ENCODE results near the gene TBL1Y.

Gene TBL1Y

DNA sequence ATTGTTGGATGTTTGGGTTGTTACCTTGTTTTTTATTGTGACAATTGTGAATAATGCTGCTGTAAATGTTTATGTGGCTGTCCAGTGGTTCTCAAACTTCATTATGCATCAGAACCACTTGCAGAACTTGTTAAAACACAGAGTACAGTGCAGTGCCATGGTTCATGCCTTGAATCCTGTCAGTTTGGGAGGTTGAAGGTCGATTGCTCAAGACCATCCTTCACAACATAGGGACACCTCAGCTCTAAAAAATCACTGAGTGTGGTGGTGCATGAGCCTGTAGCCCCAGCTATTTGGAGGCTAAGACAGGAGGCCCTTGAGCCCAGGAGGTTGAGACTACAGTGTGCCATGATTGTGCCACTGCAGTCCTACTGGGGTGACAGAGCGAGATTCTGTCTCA, 25.0 kb downstream of the TBL1Y start:
- intact Hi-C loops (cut with micrococcal nuclease): no loop called here
- H3K36me3 Mint-ChIP-seq (ENCODE audit: low read depth): no peaks in the 10 kb centered on the region
- H3K4me1 Mint-ChIP-seq (ENCODE audit: low read depth): no peaks in the 10 kb centered on the region
- H3K27me3 Mint-ChIP-seq: no peaks in the 10 kb centered on the region
- H3K27ac Mint-ChIP-seq: no peak overlapping the region
- no peak overlapping the region for H3K4me3 Mint-ChIP-seq
- no peaks in the 10 kb centered on the region for H3K9me3 Mint-ChIP-seq

DNA sequence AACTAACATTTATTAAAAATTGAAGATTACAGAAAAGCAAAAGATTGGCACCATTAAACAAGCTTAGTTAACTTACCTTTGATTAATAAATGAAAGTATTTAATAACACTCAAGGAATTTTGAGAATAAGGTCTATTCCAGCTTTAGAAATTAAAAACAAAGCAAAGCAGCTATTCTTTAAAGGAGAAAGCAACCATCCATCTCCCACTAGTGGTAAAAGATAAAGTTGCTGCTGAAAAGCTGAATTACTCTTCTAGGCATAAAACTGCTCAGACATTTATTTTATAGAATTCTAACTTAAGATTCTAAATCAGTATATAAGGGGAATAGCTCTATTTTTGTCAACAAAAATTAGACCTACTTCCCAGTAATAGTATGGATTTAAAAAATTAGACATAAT, 37.2 kb downstream of the TBL1Y start:
- Mint-ChIP-seq H3K9me3 (no peaks in the 10 kb centered on the region), H3K4me3 (no peak overlapping the region), H3K27me3 (no peaks in the 10 kb centered on the region), H3K36me3 (ENCODE audit: low read depth) (no peaks in the 10 kb centered on the region), H3K4me1 (ENCODE audit: low read depth) (no peaks in the 10 kb centered on the region), H3K27ac (no peak overlapping the region)
- intact Hi-C loops (cut with micrococcal nuclease): no loop called here

DNA sequence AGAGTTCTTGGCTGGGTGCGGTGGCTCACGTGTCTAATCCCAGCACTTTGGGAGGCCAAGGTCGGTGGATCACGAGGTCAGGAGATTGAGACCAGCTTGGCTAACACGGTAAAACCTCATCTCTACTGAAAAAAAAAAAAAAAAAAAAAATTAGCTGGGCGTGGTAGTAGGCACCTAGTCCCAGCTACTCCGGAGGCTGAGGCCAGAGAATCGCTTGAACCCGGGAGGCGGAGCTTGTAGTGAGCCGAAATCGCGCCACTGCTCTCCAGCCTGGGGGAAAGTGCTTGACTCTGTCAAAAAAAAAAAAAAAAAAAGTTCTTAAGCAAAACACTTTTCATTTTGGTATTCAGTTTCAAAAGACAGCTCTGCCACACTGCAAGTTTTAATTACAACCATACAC, 37.9 kb downstream of the TBL1Y start:
- Mint-ChIP-seq H3K27me3 (no peaks in the 10 kb centered on the region), H3K27ac (no peak overlapping the region), H3K4me3 (no peak overlapping the region), H3K9me3 (no peaks in the 10 kb centered on the region), H3K4me1 (ENCODE audit: low read depth) (no peaks in the 10 kb centered on the region), H3K36me3 (ENCODE audit: low read depth) (no peaks in the 10 kb centered on the region)
- intact Hi-C loops (cut with micrococcal nuclease): no loop called here

DNA sequence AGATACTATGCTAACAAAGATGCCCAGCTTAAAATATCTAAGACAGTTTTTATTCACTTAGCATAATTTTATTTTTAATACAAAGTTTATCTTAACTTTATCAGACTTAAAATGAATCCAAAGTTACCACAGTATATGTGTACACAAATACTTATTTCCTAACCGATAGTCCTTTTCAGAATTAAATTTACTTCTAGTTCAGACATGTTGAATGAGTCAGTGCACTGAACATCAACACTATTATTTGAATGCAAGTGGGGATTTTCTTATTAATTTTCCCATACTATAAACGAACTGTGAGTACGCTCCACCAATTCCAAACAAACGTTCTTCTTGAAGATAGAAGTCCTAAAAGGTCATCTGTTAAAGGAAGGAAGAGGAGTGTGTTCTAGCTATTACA, 39.5 kb downstream of the TBL1Y start:
- H3K27ac Mint-ChIP-seq: no peak overlapping the region
- no peaks in the 10 kb centered on the region for H3K36me3 Mint-ChIP-seq (ENCODE audit: low read depth)
- intact Hi-C loops (cut with micrococcal nuclease): no loop called here
- H3K9me3 Mint-ChIP-seq: no peaks in the 10 kb centered on the region
- no peak overlapping the region for H3K4me3 Mint-ChIP-seq
- no peaks in the 10 kb centered on the region for H3K4me1 Mint-ChIP-seq (ENCODE audit: low read depth)
- no peaks in the 10 kb centered on the region for H3K27me3 Mint-ChIP-seq

DNA sequence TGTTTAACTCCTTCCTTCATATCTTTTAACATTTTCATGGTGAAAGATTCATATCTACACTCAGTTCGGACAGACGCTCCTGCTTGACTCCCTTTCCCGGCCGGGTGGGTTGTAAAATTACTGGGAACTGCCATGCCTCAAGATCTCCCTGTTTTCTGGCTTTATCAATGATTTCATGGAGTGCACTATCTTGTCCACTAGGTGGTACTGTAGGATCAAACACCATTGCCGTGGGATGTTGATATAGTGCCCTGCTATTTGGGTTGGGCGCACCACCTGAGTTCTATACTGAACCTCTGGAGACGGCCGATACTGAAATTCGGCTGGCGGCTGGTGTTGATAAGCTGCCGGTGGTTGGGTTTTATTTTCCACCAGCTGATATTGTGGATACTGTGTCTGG, 54.2 kb downstream of the TBL1Y start:
- Mint-ChIP-seq H3K9me3 (no peaks in the 10 kb centered on the region), H3K4me1 (ENCODE audit: low read depth) (no peaks in the 10 kb centered on the region), H3K27me3 (peaks cover 2% of the 10 kb centered on the region), H3K27ac (no peak overlapping the region), H3K36me3 (ENCODE audit: low read depth) (no peaks in the 10 kb centered on the region), H3K4me3 (no peak overlapping the region)
- intact Hi-C loops (cut with micrococcal nuclease): loop anchor here (1.0 kb wide), 1 partner anchor 121 kb away; no protein-coding TSS in a partner anchor

DNA sequence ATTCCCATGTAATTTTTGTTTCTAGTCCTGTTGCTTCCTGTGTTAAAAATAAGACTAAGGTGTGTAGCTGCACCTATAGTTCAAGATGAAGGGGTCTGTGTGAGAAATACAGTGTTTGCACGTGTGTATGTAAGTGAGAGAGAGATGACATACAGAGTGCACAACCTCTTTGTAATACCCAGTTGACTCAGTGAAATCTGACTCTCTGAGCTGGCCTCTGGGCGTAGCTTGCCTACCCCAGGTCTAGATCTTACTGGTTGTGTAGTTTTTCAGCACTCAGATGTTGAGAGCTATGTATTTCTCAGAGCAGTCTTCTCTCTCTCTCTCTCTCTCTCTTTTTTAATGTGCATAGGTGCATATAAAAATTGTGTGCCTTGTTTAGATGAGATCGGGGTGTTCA, 56.0 kb downstream of the TBL1Y start:
- no peaks in the 10 kb centered on the region for H3K4me1 Mint-ChIP-seq (ENCODE audit: low read depth)
- no peaks in the 10 kb centered on the region for H3K36me3 Mint-ChIP-seq (ENCODE audit: low read depth)
- no peak overlapping the region for H3K27ac Mint-ChIP-seq
- no peaks in the 10 kb centered on the region for H3K9me3 Mint-ChIP-seq
- H3K27me3 Mint-ChIP-seq: peaks cover 2% of the 10 kb centered on the region
- intact Hi-C loops (cut with micrococcal nuclease): no loop called here
- H3K4me3 Mint-ChIP-seq: no peak overlapping the region

DNA sequence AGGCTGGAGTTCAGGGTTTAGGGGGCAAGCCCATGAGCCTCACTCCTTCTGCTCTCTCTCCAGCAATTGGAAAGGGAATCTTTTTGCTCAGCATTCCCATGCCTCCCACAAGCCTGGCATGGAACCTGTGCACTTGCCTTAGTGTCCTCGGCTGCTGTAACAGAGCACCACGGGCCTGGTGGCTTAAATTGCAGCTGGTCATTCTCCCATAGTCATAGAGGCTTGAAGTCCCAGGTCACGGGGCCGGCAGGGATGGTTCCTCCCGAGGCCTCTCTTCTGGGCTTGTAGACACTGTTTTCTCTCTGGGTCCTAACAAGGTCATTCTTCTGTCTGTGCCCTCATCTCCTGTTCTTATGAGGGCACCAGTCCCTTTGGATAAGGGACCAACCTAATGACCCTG, 57.2 kb downstream of the TBL1Y start:
- Mint-ChIP-seq H3K4me1 (ENCODE audit: low read depth) (no peaks in the 10 kb centered on the region), H3K9me3 (no peaks in the 10 kb centered on the region), H3K4me3 (no peak overlapping the region), H3K27ac (no peak overlapping the region), H3K27me3 (peaks cover 2% of the 10 kb centered on the region), H3K36me3 (ENCODE audit: low read depth) (no peaks in the 10 kb centered on the region)
- intact Hi-C loops (cut with micrococcal nuclease): no loop called here

DNA sequence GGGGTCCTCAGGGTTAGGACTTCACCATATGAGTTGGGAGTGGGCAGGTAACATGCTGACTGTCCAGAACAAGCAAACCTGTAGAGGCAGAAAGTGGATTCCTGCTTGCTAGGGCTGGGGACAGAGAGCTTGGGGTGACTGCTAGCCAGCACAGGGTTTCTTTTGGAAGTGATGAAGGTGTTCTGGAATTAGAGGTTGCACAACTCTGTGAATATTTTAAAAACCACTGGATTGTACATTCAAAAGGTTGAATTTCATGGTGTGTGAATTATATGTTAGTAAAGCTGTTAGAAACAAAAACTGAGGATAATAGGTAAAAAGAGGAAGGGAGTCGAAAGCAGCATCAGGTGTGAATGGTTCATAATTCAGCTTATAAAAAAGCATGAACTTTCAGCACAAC, 57.7 kb downstream of the TBL1Y start:
- Mint-ChIP-seq H3K27me3 (peaks cover 2% of the 10 kb centered on the region), H3K36me3 (ENCODE audit: low read depth) (no peaks in the 10 kb centered on the region), H3K4me3 (no peak overlapping the region), H3K27ac (no peak overlapping the region), H3K4me1 (ENCODE audit: low read depth) (no peaks in the 10 kb centered on the region), H3K9me3 (no peaks in the 10 kb centered on the region)
- intact Hi-C loops (cut with micrococcal nuclease): no loop called here

DNA sequence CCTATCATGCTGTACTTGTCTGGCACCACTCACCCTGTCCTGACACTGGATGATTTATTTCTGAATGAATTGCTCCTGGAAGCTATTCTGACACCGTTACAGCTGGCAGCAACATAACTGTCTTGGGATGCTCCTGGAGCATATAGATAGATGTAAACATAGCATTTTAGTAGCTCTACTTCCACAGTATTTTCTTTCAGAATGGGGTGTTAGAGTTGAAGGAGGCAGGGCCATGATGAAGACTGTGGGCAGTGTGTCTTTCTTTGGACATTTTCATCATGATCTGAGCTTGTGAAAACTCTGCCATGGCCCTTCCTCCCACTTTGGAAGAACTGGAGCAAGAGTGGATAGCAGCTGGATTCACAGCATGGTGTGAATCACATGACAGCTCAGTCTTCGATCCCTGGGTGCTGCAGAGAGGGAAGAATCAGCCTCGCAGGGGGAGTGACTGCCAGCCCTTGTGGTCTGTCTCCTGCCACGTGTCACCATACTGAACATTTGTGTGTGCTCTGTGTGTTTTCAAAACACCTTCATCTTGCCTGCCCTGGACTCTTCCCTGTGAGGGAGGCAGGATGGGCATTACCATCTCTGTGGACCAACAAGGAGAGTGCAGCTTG, 61.9 kb downstream of the TBL1Y start:
- Mint-ChIP-seq H3K4me1 (ENCODE audit: low read depth) (no peaks in the 10 kb centered on the region), H3K36me3 (ENCODE audit: low read depth) (no peaks in the 10 kb centered on the region), H3K27me3 (no peaks in the 10 kb centered on the region), H3K27ac (no peak overlapping the region), H3K9me3 (no peaks in the 10 kb centered on the region), H3K4me3 (no peak overlapping the region)
- intact Hi-C loops (cut with micrococcal nuclease): no loop called here

DNA sequence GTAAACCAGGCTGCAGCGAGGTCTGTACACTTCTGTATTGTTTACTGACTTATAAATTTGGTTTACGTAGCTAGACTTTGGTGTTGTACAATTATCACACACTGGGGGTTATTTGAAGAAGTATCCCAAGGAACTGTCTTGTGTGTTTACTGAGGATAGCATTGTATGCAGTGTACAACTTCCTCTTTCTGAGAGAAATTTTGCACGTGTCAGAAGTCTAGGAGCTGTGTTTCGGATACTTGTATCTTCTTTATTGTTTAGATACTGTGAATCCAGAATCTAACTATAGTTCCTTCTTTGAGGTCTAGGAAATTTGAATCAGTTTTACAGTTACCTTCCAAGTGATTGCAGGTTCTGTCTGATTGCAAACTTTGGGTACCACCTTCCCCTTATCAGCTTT, 64.5 kb downstream of the TBL1Y start:
- Mint-ChIP-seq H3K9me3 (no peaks in the 10 kb centered on the region), H3K27ac (no peak overlapping the region), H3K4me3 (no peak overlapping the region), H3K36me3 (ENCODE audit: low read depth) (no peaks in the 10 kb centered on the region), H3K27me3 (no peaks in the 10 kb centered on the region), H3K4me1 (ENCODE audit: low read depth) (no peaks in the 10 kb centered on the region)
- intact Hi-C loops (cut with micrococcal nuclease): no loop called here

DNA sequence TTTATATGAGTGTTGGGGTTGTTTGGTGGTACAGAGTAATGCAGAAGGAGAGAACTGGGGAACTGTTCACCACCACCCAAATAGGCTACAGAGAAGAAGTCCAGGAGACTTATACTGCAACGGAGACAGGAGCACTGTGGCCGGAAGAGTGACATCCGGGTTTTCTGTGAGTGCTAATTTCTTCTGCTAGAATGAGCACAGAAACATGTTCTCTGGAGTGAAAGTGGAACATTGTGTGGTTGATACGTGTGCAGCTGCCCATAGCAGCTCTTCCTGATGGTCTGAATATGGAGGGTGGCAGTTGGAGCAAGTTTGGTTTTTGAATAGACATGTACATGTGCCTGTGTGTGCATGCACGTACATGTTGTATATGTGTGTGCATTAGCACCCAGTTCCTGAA, 67.3 kb downstream of the TBL1Y start:
- intact Hi-C loops (cut with micrococcal nuclease): no loop called here
- Mint-ChIP-seq H3K9me3 (no peaks in the 10 kb centered on the region), H3K4me3 (no peak overlapping the region), H3K36me3 (ENCODE audit: low read depth) (no peaks in the 10 kb centered on the region), H3K27me3 (no peaks in the 10 kb centered on the region), H3K4me1 (ENCODE audit: low read depth) (no peaks in the 10 kb centered on the region), H3K27ac (no peak overlapping the region)

DNA sequence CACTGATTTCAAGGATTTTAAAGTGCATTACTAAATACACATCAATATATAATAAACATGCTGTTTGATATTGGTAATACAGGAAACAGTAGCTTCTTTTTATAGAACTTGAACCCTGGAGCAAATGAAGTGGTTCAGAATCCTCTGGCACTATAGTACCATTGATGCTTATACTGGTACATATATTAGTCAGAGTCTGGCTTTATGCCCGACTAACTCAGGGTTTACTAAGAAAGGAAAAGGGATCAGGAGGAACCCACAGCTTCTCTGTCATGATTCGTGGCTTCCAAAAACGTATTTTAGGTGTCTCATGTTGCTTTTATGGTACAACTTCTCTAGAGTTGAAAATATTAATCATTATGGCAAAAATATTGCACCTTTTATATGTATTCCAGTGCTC, 72.7 kb downstream of the TBL1Y start:
- Mint-ChIP-seq H3K4me3 (no peak overlapping the region), H3K27ac (no peak overlapping the region), H3K4me1 (ENCODE audit: low read depth) (no peaks in the 10 kb centered on the region), H3K27me3 (no peaks in the 10 kb centered on the region), H3K9me3 (no peaks in the 10 kb centered on the region), H3K36me3 (ENCODE audit: low read depth) (no peaks in the 10 kb centered on the region)
- intact Hi-C loops (cut with micrococcal nuclease): no loop called here

DNA sequence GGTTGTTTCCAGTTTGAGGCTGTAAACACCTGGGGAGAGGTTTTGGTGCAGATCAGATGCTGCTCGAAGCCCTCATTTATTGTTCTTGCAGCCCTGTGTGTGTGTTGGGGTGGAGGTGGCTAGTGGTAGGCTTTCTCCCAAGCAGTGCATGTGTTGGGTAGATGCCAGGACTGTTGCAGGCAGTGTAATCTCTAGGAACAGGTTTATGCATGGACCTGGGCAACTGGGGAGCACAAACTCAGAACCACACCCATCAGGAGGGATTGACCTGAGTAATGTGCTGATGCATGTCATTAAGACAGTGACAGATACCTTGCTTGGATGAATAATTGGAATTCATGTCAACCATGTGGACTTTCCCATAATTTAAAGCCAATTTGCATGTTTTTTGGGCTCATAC, 77.3 kb downstream of the TBL1Y start:
- Mint-ChIP-seq H3K4me1 (ENCODE audit: low read depth) (no peaks in the 10 kb centered on the region), H3K9me3 (no peaks in the 10 kb centered on the region), H3K4me3 (no peak overlapping the region), H3K27me3 (no peaks in the 10 kb centered on the region), H3K27ac (no peak overlapping the region), H3K36me3 (ENCODE audit: low read depth) (no peaks in the 10 kb centered on the region)
- intact Hi-C loops (cut with micrococcal nuclease): no loop called here

DNA sequence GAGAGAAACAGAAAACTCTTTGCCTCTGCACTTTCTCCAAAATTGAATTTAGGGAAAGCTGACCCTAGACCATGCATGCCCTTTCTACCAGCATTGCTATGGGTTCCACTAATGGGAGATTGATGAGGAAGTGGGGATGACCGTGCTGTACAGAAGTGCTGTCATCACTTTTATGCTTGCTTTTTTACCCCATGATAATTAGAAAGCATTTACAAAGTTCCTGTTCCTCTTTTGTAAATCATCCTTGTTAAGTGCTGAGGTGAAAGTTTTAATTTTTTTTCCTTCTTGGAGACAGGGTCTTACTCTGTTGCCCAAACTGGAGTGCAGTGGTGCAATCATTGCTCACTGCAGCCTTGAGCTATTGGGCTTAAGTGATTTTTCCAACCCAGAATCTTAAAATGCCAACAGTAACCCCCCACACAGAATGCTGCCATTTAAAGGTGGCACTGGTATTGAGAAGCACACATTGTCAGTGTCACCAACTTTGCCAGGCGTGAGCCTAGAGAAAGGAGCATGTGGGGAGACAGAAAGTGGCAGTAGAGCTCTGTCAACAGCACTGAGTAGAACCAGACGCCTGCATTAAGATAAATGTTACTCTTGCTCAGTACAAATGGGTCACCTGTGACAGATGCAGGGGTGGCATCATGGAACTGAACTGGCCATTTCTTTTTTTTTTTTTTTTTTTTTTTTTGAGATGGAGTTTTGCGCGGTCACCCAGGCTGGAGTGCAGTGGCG, 79.6 kb downstream of the TBL1Y start:
- H3K27me3 Mint-ChIP-seq: no peaks in the 10 kb centered on the region
- H3K4me3 Mint-ChIP-seq: no peak overlapping the region
- no peak overlapping the region for H3K27ac Mint-ChIP-seq
- intact Hi-C loops (cut with micrococcal nuclease): no loop called here
- H3K9me3 Mint-ChIP-seq: no peaks in the 10 kb centered on the region
- H3K4me1 Mint-ChIP-seq (ENCODE audit: low read depth): no peaks in the 10 kb centered on the region
- no peaks in the 10 kb centered on the region for H3K36me3 Mint-ChIP-seq (ENCODE audit: low read depth)

DNA sequence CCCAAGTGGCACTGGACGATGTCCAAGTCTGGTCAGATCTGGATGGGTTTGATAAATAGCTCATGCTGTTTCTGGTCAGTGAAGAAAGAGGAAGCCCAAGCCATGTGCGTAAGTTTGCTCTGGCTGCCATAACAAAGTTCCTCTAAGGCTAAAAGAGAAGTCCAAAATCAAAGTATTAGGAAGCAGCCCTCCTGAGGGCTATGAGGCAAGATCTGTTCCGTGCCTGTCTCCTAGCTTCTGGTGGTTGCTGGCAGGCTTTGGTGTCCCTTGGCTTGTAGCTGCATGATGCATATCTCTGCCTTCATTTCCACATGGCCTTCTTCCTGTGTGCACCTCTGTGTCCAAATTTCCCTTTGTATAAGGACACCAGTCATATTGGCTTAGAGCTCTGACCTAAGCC, 81.5 kb downstream of the TBL1Y start:
- no peaks in the 10 kb centered on the region for H3K36me3 Mint-ChIP-seq (ENCODE audit: low read depth)
- intact Hi-C loops (cut with micrococcal nuclease): no loop called here
- no peaks in the 10 kb centered on the region for H3K9me3 Mint-ChIP-seq
- H3K4me1 Mint-ChIP-seq (ENCODE audit: low read depth): no peaks in the 10 kb centered on the region
- H3K4me3 Mint-ChIP-seq: no peak overlapping the region
- H3K27me3 Mint-ChIP-seq: no peaks in the 10 kb centered on the region
- H3K27ac Mint-ChIP-seq: no peak overlapping the region
